Prostate gland (tissue), 2 donors: ENCODE results near the gene SMCO4.

ENCODE experiments used
- POLR2A ChIP-seq: fragments of 450-650 bp; IDR thresholded peaks from one replicate; pipeline ENCODE4 v1.6.1; 2016; ENCODE audit warnings: antibody characterized with exemption, mild to moderate bottlenecking
- POLR2AphosphoS5 ChIP-seq: sonication (generic); formaldehyde crosslinking; IDR thresholded peaks from one replicate; pipeline ENCODE4 v1.6.1; 2017; ENCODE audit warnings: antibody characterized with exemption
- TF ChIP-seq, protein P1 (sequence below), 4 experiments: fragments of 200-600 bp in 2 of 4; fragments of 450-650 bp in 2 of 4; sonication (generic) in 2 of 4; IDR thresholded peaks; 1 replicate in 3 of 4; 2 replicates in 1 of 4; pipeline ENCODE4 v1.5.1; 2016 to 2019; ENCODE audit warnings: antibody characterized with exemption in 4 of 4, mild to moderate bottlenecking in 2 of 4, moderate library complexity in 2 of 4

DNA sequence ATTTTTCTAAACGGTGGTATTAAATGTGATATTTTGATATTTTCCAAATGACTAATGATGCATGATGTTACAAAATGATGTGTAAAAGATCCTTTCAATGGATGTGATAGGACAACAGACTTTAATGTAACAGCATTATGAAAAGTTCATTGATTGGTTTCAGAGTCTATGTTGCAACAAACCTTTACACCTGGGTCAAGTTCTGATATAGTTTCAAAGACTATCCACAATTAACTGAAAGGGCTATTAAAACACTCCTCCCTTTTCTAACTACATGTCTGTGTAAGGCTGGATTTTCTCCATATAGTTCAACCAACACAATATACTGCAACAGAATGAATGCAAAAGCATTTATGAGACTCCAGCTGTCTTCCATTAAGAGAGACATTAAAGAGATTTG is 35.7 kb downstream of the SMCO4 start:
- TF ChIP-seq POLR2AphosphoS5 = no peak
- TF ChIP-seq, protein P1, sequence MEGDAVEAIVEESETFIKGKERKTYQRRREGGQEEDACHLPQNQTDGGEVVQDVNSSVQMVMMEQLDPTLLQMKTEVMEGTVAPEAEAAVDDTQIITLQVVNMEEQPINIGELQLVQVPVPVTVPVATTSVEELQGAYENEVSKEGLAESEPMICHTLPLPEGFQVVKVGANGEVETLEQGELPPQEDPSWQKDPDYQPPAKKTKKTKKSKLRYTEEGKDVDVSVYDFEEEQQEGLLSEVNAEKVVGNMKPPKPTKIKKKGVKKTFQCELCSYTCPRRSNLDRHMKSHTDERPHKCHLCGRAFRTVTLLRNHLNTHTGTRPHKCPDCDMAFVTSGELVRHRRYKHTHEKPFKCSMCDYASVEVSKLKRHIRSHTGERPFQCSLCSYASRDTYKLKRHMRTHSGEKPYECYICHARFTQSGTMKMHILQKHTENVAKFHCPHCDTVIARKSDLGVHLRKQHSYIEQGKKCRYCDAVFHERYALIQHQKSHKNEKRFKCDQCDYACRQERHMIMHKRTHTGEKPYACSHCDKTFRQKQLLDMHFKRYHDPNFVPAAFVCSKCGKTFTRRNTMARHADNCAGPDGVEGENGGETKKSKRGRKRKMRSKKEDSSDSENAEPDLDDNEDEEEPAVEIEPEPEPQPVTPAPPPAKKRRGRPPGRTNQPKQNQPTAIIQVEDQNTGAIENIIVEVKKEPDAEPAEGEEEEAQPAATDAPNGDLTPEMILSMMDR (IDR thresholded peaks at IDR 0.05) = no peak
- no peak for TF ChIP-seq POLR2A
